ENCODE data around the gene CCDC85B. TPM values are rescaled to one million over a fixed set of nuclear protein-coding genes. Genes with fewer than 3 reads are reported as not detected.

The CCDC85B gene
- total RNA-seq, 1 experiment from 2014 or later, result 14.7 TPM

DNA sequence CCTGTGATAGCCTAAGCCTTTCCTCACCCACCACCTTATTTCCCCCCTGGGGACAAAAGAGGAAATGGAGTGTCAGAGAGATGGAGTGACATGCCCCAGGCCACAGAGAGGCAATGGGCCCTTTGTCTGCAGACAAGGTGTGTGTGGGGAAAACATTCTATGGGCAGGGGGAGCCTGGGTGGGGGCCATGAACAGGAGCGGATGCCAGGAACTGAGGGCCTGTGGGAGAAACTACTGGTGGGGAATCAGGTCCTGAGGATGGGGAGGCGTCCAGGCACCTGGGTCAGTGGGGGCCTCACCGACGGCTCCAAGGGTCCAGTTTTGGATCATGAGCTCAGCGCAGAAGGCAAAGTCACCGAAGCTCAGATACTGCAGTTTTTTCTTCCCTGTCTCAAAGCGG is 5.2 kb upstream of the CCDC85B start:
- Mint-ChIP-seq H3K4me1 (ENCODE audit: low read depth, unreplicated experiment) (peaks cover 23% of the 10 kb centered on the region), H3K4me3 (ENCODE audit: unreplicated experiment) (no peak overlapping the region), H3K9me3 (ENCODE audit: unreplicated experiment) (no peaks in the 10 kb centered on the region), H3K27ac (ENCODE audit: unreplicated experiment) (no peak overlapping the region), H3K36me3 (ENCODE audit: insufficient read depth, unreplicated experiment) (peaks cover 46% of the 10 kb centered on the region), H3K27me3 (ENCODE audit: insufficient read depth, unreplicated experiment) (no peaks in the 10 kb centered on the region)
- TF ChIP-seq, protein P1, sequence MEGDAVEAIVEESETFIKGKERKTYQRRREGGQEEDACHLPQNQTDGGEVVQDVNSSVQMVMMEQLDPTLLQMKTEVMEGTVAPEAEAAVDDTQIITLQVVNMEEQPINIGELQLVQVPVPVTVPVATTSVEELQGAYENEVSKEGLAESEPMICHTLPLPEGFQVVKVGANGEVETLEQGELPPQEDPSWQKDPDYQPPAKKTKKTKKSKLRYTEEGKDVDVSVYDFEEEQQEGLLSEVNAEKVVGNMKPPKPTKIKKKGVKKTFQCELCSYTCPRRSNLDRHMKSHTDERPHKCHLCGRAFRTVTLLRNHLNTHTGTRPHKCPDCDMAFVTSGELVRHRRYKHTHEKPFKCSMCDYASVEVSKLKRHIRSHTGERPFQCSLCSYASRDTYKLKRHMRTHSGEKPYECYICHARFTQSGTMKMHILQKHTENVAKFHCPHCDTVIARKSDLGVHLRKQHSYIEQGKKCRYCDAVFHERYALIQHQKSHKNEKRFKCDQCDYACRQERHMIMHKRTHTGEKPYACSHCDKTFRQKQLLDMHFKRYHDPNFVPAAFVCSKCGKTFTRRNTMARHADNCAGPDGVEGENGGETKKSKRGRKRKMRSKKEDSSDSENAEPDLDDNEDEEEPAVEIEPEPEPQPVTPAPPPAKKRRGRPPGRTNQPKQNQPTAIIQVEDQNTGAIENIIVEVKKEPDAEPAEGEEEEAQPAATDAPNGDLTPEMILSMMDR (IDR thresholded peaks at IDR 0.05; ENCODE audit: insufficient read depth in 1 of 2, low read depth in 1 of 2, low read length in 1 of 2, severe bottlenecking in 1 of 2, unreplicated experiment in 1 of 2), result no peak
- Histone ChIP-seq H3K9me3 (no peaks in the 10 kb centered on the region), H3K27me3 (replicated peaks; ENCODE audit: control insufficient read depth, insufficient read depth, low read length) (no peaks in the 10 kb centered on the region), H3K36me3 (ENCODE audit: control insufficient read depth, insufficient read depth, low read length) (peaks cover 4% of the 10 kb centered on the region), H3K4me1 (peaks cover 25% of the 10 kb centered on the region), H3K4me3 (ENCODE audit: low read depth, low read length) (no peak overlapping the region)
- intact Hi-C loops (cut with micrococcal nuclease; ENCODE audit: unreplicated experiment), result no loop called here
- ChIA-PET POLR2A (no interaction called here), CTCF (interaction anchor here (0.6 to 7.8 kb wide), 34 partner anchors 11 to 428 kb away, joined by 3 to 241 read pairs (median 4); partner anchors contain the start of genes BANF1, CFL1, EIF1AD and FOSL1)
- BruUV-seq (replicated peaks), result no TSS peak
- no peak for DNase-seq

DNA sequence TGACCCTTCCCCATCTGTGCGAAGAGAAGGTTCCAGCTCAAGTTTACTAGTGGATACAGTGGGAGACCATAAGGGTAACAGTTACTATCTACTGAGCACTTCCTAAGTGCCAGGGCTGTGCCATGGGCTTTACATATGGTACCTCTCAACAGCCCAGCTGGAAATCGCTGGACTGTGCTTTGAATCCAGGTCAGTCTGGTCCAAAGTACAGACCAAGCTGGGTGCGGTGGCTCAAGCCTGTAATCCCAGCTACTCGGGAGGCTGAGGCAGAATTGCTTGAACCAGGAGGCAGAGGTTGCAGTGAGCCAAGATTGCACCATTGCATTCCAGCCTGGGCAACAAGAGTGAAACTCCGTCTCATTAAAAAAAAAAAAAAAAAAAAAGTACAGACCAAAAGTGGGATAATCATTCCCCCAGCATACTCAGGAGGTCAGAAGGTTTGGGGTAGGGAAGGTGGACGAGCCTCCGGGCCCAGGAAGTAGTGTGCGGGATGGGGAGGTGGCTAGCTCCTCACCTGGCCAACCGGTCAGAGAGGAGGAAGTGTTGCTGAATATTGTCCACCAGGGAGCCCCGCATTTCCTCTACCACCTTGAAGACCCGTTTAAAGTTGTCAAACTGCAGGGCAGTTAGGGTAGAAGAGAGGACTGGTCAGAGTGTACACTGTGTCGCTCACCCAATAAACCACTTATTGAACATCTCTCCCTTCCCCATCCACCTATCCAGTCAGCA is 4.5 kb upstream of the CCDC85B start:
- Histone ChIP-seq H3K4me1 (peaks cover 25% of the 10 kb centered on the region), H3K9me3 (no peaks in the 10 kb centered on the region), H3K27me3 (replicated peaks; ENCODE audit: control insufficient read depth, insufficient read depth, low read length) (no peaks in the 10 kb centered on the region), H3K36me3 (ENCODE audit: control insufficient read depth, insufficient read depth, low read length) (peaks cover 4% of the 10 kb centered on the region), H3K4me3 (ENCODE audit: low read depth, low read length) (no peak overlapping the region)
- no TSS peak for BruUV-seq (replicated peaks)
- TF ChIP-seq, protein P1 (IDR thresholded peaks at IDR 0.05; ENCODE audit: insufficient read depth in 1 of 2, low read depth in 1 of 2, low read length in 1 of 2, severe bottlenecking in 1 of 2, unreplicated experiment in 1 of 2), result no peak
- peaks cover 23% of the 10 kb centered on the region for H3K4me1 Mint-ChIP-seq (ENCODE audit: low read depth, unreplicated experiment)
- POLR2A ChIA-PET, result interaction anchor here (0.7 to 3.1 kb wide), 2 partner anchors 27 to 36 kb away, joined by 3 to 43 read pairs; partner anchors contain the start of genes CFL1 and MUS81
- H3K36me3 Mint-ChIP-seq (ENCODE audit: insufficient read depth, unreplicated experiment), result peaks cover 52% of the 10 kb centered on the region
- H3K27me3 Mint-ChIP-seq (ENCODE audit: insufficient read depth, unreplicated experiment), result no peaks in the 10 kb centered on the region
- CTCF ChIA-PET, result interaction anchor here (0.9 to 7.8 kb wide), 7 partner anchors 14 to 174 kb away, joined by 3 to 241 read pairs (median 11); partner anchors contain the start of genes CFL1, FOSL1, KAT5 and MUS81
- H3K27ac Mint-ChIP-seq (ENCODE audit: unreplicated experiment), result no peak overlapping the region
- intact Hi-C loops (cut with micrococcal nuclease; ENCODE audit: unreplicated experiment), result no loop called here
- no peaks in the 10 kb centered on the region for H3K9me3 Mint-ChIP-seq (ENCODE audit: unreplicated experiment)
- DNase-seq, result no peak
- H3K4me3 Mint-ChIP-seq (ENCODE audit: unreplicated experiment), result peak overlapping the region; percentile 82

DNA sequence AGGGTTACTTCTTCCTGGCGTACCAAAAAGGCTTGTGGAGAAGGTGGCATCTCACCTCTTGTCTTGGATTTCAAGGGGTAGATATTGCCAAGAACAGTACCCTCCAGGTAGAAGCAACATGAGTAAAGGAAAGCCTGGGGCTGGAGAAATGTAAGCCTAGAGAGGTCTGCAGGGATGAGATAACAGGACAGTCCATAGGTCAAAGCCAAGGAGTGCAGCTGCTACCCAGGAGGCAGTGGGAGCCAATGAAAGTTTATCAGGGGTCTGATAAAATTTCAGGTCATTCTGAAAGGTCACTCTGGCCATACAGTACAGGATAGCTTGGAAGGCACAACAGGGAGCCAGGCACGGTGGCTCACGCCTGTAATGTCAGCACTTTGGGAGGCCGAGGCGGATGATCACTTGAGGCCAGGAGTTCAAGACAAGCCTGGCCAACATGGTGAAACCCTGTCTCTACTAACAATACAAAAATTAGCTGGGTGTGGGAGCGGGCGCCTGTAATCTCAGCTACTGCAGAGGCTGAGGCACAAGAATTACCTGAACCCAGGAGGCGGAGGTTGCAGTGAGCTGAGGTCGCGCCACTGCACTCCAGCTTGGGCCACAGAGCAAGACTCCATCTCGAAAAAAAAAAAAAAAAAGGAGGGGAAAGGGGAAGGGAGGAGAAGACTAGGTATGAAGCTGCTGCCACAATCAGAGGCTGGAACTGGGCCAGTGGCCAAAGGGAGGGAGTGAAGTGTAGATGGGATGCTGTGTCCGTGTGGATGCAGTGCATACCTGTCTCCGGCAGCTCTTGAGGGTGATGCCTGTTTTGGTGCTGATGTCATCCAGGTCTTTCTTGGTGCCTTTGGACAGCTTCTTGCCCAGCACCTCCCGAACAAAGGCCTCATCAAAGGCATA is 3.4 kb upstream of the CCDC85B start:
- TF ChIP-seq, protein P1 (IDR thresholded peaks at IDR 0.05; ENCODE audit: insufficient read depth in 1 of 2, low read depth in 1 of 2, low read length in 1 of 2, severe bottlenecking in 1 of 2, unreplicated experiment in 1 of 2), result no peak
- POLR2A ChIA-PET, result interaction anchor here (1.6 to 3.1 kb wide), 2 partner anchors 28 to 34 kb away, joined by 7 to 43 read pairs; partner anchors contain the start of genes CFL1 and MUS81
- H3K27ac Mint-ChIP-seq (ENCODE audit: unreplicated experiment), result peak overlapping the region; percentile 69
- peaks cover 4% of the 10 kb centered on the region for H3K36me3 ChIP-seq (ENCODE audit: control insufficient read depth, insufficient read depth, low read length)
- peaks cover 31% of the 10 kb centered on the region for H3K4me1 ChIP-seq
- CTCF ChIA-PET, result interaction anchor here (0.7 to 7.8 kb wide), 9 partner anchors 15 to 402 kb away, joined by 3 to 241 read pairs (median 8); partner anchors contain the start of genes AP5B1, CFL1, FOSL1 and KAT5
- BruUV-seq (replicated peaks), result no TSS peak
- H3K4me1 Mint-ChIP-seq (ENCODE audit: low read depth, unreplicated experiment), result peaks cover 24% of the 10 kb centered on the region
- H3K9me3 Mint-ChIP-seq (ENCODE audit: unreplicated experiment), result no peaks in the 10 kb centered on the region
- H3K36me3 Mint-ChIP-seq (ENCODE audit: insufficient read depth, unreplicated experiment), result peaks cover 52% of the 10 kb centered on the region
- H3K27me3 ChIP-seq (replicated peaks; ENCODE audit: control insufficient read depth, insufficient read depth, low read length), result no peaks in the 10 kb centered on the region
- DNase-seq, result no peak
- peak overlapping the region; percentile 68 for H3K4me3 ChIP-seq (ENCODE audit: low read depth, low read length)
- H3K27me3 Mint-ChIP-seq (ENCODE audit: insufficient read depth, unreplicated experiment), result no peaks in the 10 kb centered on the region
- H3K4me3 Mint-ChIP-seq (ENCODE audit: unreplicated experiment), result peak overlapping the region; percentile 82
- intact Hi-C loops (cut with micrococcal nuclease; ENCODE audit: unreplicated experiment), result no loop called here
- no peaks in the 10 kb centered on the region for H3K9me3 ChIP-seq

Data from Caco-2 (cell line).